Suprapubic skin (tissue), 4 donors: ENCODE data around the gene GJA3. TPM values are rescaled to one million over a fixed set of nuclear protein-coding genes. Genes with fewer than 3 reads are reported as not detected.

Experiments used
- DNase-seq, 2 donors: peaks; one replicate each; pipeline ENCODE4 v3.0.0-alpha.2; 2019; ENCODE audit warnings: low spot score in 2 of 2
- H3K27ac ChIP-seq: fragments of 200-600 bp; sonication (generic); one replicate; pipeline ENCODE4 v1.5.1; 2019
- H3K27me3 ChIP-seq: fragments of 200-600 bp; sonication (generic); one replicate; pipeline ENCODE4 v1.5.1; 2019
- H3K36me3 ChIP-seq: fragments of 200-600 bp; sonication (generic); one replicate; pipeline ENCODE4 v1.5.1; 2019
- H3K4me1 ChIP-seq: fragments of 200-600 bp; sonication (generic); one replicate; pipeline ENCODE4 v1.5.1; 2019
- H3K4me3 ChIP-seq: fragments of 200-600 bp; sonication (generic); one replicate; pipeline ENCODE4 v1.5.1; 2019; ENCODE audit warnings: mild to moderate bottlenecking
- H3K9me3 ChIP-seq: fragments of 200-600 bp; sonication (generic); one replicate; pipeline ENCODE4 v1.5.1; 2019
- CTCF ChIP-seq, 2 donors: fragments of 200-600 bp in 1 of 2; fragments of 450-650 bp in 1 of 2; sonication (generic) in 1 of 2; IDR thresholded peaks; one replicate each; pipeline ENCODE4 v1.5.1; 2016 to 2019; ENCODE audit warnings: antibody characterized with exemption in 2 of 2, mild to moderate bottlenecking in 1 of 2, moderate library complexity in 1 of 2
- EP300 ChIP-seq: sonication (generic); formaldehyde crosslinking; IDR thresholded peaks from one replicate; pipeline ENCODE4 v1.6.1; 2017; ENCODE audit warnings: antibody characterized with exemption
- POLR2A ChIP-seq, 2 donors: fragments of 450-650 bp; IDR thresholded peaks; one replicate each; pipeline ENCODE4 v1.6.1; 2017; ENCODE audit warnings: antibody characterized with exemption in 2 of 2, mild to moderate bottlenecking in 2 of 2, moderate library complexity in 2 of 2
- POLR2AphosphoS5 ChIP-seq, 3 donors: sonication (generic); formaldehyde crosslinking; IDR thresholded peaks; one replicate each; pipeline ENCODE4 v1.6.1; 2017; ENCODE audit warnings: antibody characterized with exemption in 3 of 3
- WGBS: methylation state at CpG from one replicate; pipeline ENCODE4 v1.1.5; 2018; 5-methylcytosine and 5-hydroxymethylcytosine counted together
- total RNA-seq, 4 donors: library from RNA; depleted of rRNA; stranded (reverse); fragments of >200 nt; gene quantifications; one replicate each; pipeline ENCODE4 v1.1.0, GENCODE V29; 2016

GJA3 gene
- total RNA-seq, 4 donors from 2014 or later = 0.25 to 0.94 (median 0.30) TPM; not detected in 1

GRCh38 chr13:20128459-20128931, 32.4 kb downstream of the GJA3 start:
- H3K27ac ChIP-seq = peak overlapping the region; percentile 73
- peak in 1 of 2 donors; percentile 67 for DNase-seq
- TF ChIP-seq EP300 (no peak), CTCF (IDR thresholded peaks at IDR 0.05) (peak in 1 of 2 donors; percentile 32)
- H3K4me3 ChIP-seq = peak overlapping the region; percentile 60
- H3K36me3 ChIP-seq = no peaks in the 10 kb centered on the region
- H3K4me1 ChIP-seq = peaks cover 27% of the 10 kb centered on the region
- WGBS = 10% methylated on average over 23 of the region's 28 CpGs
- H3K9me3 ChIP-seq = no peaks in the 10 kb centered on the region
- peaks cover 25% of the 10 kb centered on the region for H3K27me3 ChIP-seq

- Histone ChIP-seq H3K9me3 (no peaks in the 10 kb centered on the region), H3K27me3 (peaks cover 25% of the 10 kb centered on the region), H3K27ac (peak overlapping the region; percentile 73), H3K36me3 (no peaks in the 10 kb centered on the region), H3K4me3 (peak overlapping the region; percentile 60), H3K4me1 (peaks cover 27% of the 10 kb centered on the region)
- 0% methylated on average over 13 of the region's 82 CpGs for WGBS
- TF ChIP-seq CTCF (IDR thresholded peaks at IDR 0.05) (peak in 1 of 2 donors; percentile 30), EP300 (no peak)
- DNase-seq = peak; percentile 73 to 82
These were observed 33.0 kb downstream of the GJA3 start for GRCh38 chr13:20127562-20128458.

GRCh38 chr13:20127262-20127561, 33.6 kb downstream of the GJA3 start:
- Histone ChIP-seq H3K4me3 (peak overlapping the region; percentile 60), H3K4me1 (peaks cover 27% of the 10 kb centered on the region), H3K36me3 (no peaks in the 10 kb centered on the region), H3K27me3 (peaks cover 25% of the 10 kb centered on the region), H3K27ac (no peak overlapping the region), H3K9me3 (no peaks in the 10 kb centered on the region)
- DNase-seq = no peak
- no peak for TF ChIP-seq POLR2AphosphoS5 (IDR thresholded peaks at IDR 0.05)
- no peak for TF ChIP-seq CTCF (IDR thresholded peaks at IDR 0.05)
- TF ChIP-seq EP300 = no peak
- TF ChIP-seq POLR2A (IDR thresholded peaks at IDR 0.05) = no peak
- 34% methylated on average over 6 of the region's 6 CpGs for WGBS

- Histone ChIP-seq H3K9me3 (no peaks in the 10 kb centered on the region), H3K27ac (no peak overlapping the region), H3K4me3 (no peak overlapping the region), H3K4me1 (peaks cover 27% of the 10 kb centered on the region), H3K36me3 (no peaks in the 10 kb centered on the region), H3K27me3 (peaks cover 25% of the 10 kb centered on the region)
- TF ChIP-seq CTCF (IDR thresholded peaks at IDR 0.05) (no peak), POLR2A (IDR thresholded peaks at IDR 0.05) (no peak), EP300 (no peak), POLR2AphosphoS5 (IDR thresholded peaks at IDR 0.05) (no peak)
- WGBS = 79% methylated on average over 16 of the region's 16 CpGs
- peak; percentile 42 to 58 for DNase-seq
These were observed 34.2 kb downstream of the GJA3 start for GRCh38 chr13:20126541-20127261.

GRCh38 chr13:20125783-20126165, 35.1 kb downstream of the GJA3 start:
- 56% methylated on average over 4 of the region's 4 CpGs for WGBS
- Histone ChIP-seq H3K27ac (no peak overlapping the region), H3K9me3 (no peaks in the 10 kb centered on the region), H3K4me1 (peaks cover 27% of the 10 kb centered on the region), H3K27me3 (peaks cover 21% of the 10 kb centered on the region), H3K4me3 (no peak overlapping the region), H3K36me3 (no peaks in the 10 kb centered on the region)
- peak in 1 of 2 donors; percentile 20 for DNase-seq
- no peak for TF ChIP-seq CTCF (IDR thresholded peaks at IDR 0.05)
- TF ChIP-seq POLR2AphosphoS5 (IDR thresholded peaks at IDR 0.05) = no peak
- TF ChIP-seq EP300 = no peak
- TF ChIP-seq POLR2A (IDR thresholded peaks at IDR 0.05) = no peak
